CD4-positive, alpha-beta T cell treated with Interferon alpha-2 for 1 hour (primary cell): ENCODE results near the gene BCKDK.
"Not testable (repeated sequence)": the region's sequence is repeated elsewhere in the genome, so short reads cannot be mapped to it uniquely, and the experiment has no call there.

ENCODE experiments used
- DNase-seq, 2 donors: peaks; one replicate each; pipeline ENCODE4 v3.0.0-alpha.2; 2020 to 2022

The BCKDK gene

GRCh38 chr16:31100876-31101641 lies 7.1 kb upstream of the BCKDK start:
- not testable (repeated sequence) for DNase-seq

GRCh38 chr16:31105677-31106213 lies 2.4 kb upstream of the BCKDK start:
- DNase-seq: peak; percentile 83 to 85

- DNase-seq: no peak
These were observed 1.4 kb upstream of the BCKDK start for GRCh38 chr16:31106509-31107464.

DNA sequence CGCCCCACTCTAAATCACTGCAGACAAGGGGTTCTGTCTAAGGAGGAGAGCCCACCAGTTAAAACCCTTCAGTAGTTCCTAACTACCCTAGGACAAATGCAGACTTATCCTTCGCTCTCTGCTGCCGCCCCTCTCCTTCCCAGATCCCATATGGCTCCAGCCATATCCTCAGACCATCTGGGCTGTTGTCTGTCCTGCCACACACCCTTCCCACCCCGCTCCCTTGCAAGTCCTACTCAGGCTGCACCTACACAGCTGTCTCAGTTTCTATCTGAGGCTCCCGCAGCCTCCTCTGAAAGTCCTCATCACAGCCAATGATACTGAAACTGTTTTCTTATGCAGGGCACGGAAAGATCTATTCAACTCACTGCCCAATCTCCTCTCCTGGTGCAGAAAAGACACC lies 720 bp upstream of the BCKDK start:
- DNase-seq: no peak

DNA sequence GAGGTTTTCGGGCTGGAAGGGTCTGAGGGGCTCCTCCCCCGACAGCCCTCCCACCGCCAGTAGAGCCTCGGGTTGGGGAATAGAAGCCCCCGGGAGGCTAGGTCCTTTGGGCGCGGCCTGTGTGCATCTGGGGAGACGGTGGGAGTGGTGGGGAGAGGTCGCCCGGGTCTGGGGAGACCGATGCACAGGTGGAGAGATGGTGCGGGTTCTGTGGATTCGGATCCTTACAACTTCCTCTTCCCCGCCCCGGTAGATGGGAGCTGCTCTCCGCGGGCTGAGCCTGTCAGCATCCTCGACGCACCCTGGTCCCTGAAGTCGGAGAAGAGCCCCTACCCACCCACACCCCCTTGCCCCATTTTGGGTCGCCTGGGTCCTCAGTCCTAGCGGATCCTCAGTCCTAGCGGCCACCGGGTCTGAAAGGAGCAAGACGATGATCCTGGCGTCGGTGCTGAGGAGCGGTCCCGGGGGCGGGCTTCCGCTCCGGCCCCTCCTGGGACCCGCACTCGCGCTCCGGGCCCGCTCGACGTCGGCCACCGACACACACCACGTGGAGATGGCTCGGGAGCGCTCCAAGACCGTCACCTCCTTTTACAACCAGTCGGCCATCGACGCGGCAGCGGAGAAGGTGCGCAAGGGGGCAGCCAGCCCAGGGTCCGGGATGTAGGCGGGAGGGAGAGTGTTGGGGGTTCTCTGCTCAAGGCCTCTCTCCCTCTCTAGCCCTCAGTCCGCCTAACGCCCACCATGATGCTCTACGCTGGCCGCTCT lies 790 bp downstream of the BCKDK start:
- no peak for DNase-seq

DNA sequence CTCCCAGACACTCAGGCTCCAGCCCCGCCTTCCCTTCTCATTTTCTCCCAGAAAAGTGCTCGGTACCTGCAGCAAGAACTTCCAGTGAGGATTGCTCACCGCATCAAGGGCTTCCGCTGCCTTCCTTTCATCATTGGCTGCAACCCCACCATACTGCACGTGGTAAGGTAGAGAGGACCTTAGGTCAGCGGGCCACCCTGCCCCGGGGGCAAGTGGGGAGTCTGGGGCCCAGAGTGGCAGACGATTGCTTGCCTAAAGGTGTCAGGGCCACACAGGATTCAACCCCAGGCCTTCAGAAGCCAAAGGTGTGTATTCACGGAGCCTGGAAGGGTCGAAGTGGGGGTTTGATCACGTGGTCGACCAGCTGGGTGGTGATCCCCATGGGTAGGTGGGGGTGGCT lies 1.4 kb downstream of the BCKDK start:
- no peak for DNase-seq

- DNase-seq: no peak
These were observed 2.2 kb downstream of the BCKDK start for GRCh38 chr16:31110106-31111034.

DNA sequence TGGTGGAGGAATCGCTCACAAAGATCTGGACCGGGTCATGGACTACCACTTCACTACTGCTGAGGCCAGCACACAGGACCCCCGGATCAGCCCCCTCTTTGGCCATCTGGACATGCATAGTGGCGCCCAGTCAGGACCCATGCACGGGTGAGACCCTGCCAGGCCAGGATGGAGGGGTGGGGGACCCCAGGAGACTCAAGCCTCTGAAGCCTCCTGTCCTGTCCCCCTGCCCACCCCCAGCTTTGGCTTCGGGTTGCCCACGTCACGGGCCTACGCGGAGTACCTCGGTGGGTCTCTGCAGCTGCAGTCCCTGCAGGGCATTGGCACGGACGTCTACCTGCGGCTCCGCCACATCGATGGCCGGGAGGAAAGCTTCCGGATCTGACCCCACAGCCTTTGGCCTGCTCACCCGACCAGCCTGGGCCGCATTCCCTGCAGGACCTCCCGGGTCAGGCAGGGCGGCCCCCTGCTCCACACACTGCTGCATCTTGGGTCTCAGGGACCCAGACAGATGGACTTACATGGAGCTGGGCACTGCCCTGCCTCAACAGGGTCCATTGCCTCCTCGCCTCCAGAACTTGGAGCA lies 3.8 kb downstream of the BCKDK start:
- no peak for DNase-seq

DNA sequence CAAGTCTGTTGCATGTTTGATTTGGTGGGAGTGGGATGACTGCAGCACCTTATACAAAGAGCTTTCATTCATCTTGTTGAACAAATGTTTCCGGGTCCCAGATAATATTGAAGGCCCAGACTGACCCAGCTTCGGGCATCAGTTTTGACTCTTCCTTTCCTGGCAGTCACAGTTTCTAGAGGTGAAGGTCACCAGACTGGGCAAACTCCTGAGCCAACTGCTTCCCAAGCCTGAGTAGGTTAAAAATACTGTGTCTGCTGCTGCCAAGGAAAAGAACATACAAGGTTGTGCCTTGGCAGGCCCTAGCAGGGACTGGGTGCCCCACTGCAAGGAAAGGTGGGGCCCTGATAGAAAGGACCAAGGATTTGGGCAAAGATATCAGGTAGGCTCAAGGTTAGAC lies 4.5 kb downstream of the BCKDK start:
- no peak for DNase-seq

DNA sequence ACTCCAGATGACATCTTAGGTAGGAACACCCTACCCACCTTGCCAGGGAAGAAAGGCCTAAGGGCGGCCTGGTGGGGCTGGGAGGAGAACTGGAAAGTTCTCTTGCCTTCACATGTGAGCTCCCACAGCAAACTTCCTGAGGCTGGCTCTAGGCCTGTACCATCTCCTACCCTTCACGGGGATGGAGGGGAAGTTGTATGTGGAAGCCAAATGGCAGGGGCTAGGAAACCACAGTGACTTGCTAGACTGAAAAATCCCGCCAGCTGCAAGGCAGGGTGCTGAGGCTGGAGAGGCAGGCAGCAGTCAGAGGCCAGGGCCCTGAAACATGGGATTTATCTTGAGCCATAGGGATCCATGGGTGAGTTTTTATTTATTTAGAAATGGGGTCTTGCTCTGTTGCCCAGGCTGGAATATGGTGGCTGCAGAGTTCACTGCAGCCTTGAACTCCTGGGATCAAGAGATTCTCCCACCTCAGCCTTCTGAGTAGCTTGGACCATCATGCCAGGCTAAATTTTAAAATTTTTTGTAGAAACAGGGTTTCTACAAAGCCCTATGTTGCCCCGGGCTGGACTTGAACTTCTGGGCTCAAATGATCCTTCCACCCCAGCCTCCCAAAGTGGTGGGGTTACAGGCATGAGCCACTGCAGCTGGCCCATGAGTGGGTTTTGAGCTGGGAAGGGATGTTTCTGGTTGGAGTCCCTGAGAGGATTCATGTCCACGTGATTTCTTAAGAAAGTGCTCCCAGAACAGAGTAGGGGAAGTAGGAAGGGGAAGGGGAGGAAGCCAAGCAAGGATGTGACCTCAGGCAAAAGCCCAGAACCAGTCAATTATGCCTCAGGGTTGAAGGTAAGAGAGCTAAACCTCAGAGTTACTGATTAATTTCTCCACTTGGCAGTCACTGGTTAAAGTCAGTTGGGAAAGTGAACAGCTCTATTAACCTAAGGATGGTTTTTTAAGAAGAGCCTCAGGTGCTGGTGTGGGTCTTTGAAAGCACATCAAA lies 5.2 kb downstream of the BCKDK start:
- DNase-seq: peak in 1 of 2 donors; percentile 47

GRCh38 chr16:31114468-31114867 lies 6.3 kb downstream of the BCKDK start:
- DNase-seq: no peak

DNA sequence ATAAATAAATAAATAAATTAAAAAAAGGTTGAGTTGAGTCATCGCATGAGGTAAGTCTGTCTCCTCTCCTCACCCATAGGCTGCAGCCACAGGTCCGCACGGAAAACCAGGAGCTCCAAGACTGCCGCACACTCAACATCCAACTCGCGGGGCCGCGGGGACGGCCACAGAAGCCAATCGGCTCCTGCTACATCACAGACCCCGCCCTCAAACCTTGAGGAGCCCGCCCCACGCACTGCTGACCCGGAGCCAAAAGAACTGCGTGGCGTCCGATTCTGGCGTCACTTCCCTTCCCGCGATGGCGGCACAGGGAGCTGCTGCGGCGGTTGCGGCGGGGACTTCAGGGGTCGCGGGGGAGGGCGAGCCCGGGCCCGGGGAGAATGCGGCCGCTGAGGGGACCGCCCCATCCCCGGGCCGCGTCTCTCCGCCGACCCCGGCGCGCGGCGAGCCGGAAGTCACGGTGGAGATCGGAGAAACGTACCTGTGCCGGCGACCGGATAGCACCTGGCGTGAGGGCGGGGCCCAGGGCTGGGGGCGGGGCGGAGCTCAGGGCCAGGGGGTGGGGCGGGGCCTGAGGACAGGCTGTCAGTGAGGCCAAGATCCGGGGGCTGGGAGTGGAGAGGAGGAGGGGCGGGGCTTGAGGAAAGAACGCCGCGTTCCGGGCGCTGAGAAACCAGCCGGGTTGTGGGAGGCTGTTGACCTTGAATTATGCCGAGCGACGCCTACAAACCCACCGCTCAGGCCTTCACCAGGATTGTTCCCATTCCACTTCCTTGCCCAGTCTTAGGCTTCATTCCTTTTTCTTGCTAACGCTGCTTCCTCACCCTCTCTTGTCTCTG lies 9.4 kb downstream of the BCKDK start, which contains the start of gene KAT8:
Gene KAT8 (plus strand): TSS at position 281 of the 839 bp plus-strand sequence. CDS start 18 bp downstream, at position 299.
- peak; percentile 98 for DNase-seq

- DNase-seq: peak in 1 of 2 donors; percentile 41
These were observed 10.3 kb downstream of the BCKDK start for GRCh38 chr16:31118223-31119155.

- no peak for DNase-seq
These were observed 11.9 kb downstream of the BCKDK start for GRCh38 chr16:31120129-31120528.

GRCh38 chr16:31125844-31126243 lies 17.7 kb downstream of the BCKDK start:
- no peak for DNase-seq

- DNase-seq: no peak
These were observed 19.0 kb downstream of the BCKDK start for GRCh38 chr16:31127182-31127581.

DNA sequence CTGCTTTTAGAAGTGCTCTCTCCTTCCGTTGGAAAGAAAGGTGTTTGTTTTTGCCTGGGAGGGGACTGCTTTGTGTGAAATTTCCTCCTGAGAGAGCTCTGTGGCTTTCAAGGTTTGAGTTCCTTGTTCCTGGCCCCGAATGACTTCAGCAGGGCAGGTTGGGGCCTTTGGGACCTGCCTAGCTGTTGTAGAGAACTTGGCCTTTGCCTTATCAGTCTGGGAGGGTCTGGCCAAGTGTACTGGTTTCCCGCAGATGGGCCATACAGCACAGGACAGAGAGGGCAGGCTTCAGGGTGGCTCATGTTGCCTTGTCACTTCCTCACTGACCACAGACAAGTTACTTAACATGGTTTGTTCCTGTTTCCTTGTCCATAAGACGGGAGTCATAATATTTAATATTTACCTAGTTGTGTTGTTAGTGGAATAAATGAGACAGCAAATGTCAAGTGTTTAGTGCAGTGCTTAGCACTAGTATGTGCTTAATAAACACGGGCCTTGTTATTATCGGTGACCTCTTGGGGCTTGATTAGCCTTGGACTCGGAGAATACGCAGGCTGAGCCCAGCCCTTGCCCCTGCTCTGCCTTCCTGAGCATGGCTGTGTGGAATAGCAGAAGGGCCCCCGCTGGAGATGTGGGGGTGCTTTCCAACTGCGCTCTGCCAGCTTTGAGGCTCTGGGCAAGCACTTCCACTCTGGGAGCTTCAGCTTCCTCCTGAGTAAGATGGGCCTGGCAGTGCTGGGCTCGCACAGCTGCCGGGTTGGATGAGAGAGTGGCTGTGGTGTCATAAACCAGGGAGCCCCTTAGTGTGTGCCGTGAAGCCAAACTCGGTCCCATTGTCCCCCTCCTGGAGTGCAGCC lies 20.8 kb downstream of the BCKDK start:
- DNase-seq: peak; percentile 28 to 77
